NAMALWA (cell line): ENCODE results near the gene DEPDC5.

Experiments
- DNase-seq: peaks from one replicate; pipeline ENCODE4 v3.0.0-alpha.2; 2015; ENCODE audit warnings: low spot score

DEPDC5 gene

DNA sequence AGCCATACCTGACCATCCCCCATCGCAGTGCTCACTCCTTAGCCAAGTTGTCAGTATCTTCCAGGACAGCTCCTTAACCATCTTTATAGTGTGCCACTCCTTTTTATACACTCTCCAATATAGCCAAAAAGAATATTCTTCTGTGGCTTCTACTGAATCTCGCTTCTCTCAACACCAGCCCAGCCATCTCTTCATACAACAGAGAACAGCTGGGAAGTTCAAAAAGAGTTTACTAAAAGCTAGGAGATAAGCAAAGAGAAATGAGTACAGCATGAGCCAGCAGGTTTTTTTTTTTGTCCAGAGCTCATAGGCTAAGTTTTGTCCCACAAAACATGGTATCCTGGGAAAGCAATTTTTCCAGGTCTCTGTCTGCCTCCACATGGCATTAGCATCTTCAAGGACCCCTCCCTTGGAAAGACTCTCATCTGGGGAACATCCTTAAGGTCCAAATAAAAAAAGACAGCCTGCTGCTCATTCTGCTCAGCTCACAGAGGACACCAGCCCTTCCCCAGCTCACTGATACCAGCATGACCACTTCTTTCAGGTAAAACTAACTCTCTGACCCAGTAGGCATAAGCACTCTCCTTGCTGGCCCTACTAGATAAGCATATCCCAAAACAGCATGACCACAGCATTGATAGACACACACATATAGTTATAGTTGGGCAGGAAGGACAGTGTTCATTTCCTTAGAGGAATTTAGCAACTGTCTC lies 141.7 kb downstream of the DEPDC5 start:
- DNase-seq = no peak

GRCh38 chr22:31896472-31896871 lies 142.7 kb downstream of the DEPDC5 start:
- DNase-seq = no peak

DNA sequence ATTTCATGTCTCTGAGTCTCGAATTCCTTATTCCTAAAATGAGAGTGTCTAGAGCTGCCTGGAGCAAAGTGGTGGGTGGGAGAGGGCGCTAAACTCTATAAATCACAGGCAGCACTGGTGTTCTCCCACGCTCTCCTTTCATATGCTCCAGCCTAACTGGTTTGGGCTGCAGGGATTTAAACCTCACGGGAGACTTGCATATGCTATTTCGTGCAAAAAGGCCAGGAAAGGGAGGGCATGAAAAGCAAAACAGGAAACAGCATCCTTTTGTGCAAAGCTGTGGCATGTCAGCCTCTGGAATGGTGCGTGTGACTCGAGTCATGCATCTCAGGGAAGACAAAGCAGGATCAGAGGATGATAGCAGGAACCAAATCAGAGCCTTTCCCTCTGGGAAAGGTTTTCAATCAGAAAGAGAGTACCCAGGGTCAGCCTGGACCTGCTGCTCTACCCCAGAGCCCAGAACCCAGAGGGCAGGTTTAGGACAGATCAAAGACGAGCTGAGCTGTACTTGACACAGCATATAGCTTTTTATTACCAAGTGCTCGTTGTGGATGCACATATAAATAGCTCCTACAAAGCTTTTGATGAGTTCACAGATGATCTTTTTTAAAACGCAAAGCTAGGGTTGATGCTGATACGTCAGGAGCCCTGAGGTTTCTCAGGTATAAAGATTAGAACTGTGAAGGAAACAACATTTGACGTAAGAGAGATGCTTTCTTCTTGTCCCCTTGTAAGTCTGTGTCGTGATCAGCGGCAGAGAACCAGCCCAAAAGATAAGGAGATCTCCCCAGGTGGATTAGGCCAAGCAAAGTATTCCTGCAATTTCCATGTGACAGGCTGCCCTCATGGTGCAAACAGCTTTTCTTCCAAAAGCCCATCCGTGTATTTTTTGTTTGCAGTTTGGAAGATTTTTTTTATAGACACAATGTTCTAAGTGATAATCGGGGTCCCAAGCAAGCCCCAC lies 144.3 kb downstream of the DEPDC5 start:
- no peak for DNase-seq

GRCh38 chr22:31898926-31899325 lies 145.1 kb downstream of the DEPDC5 start:
- DNase-seq = no peak

GRCh38 chr22:31899669-31900068 lies 145.8 kb downstream of the DEPDC5 start:
- DNase-seq = no peak

DNA sequence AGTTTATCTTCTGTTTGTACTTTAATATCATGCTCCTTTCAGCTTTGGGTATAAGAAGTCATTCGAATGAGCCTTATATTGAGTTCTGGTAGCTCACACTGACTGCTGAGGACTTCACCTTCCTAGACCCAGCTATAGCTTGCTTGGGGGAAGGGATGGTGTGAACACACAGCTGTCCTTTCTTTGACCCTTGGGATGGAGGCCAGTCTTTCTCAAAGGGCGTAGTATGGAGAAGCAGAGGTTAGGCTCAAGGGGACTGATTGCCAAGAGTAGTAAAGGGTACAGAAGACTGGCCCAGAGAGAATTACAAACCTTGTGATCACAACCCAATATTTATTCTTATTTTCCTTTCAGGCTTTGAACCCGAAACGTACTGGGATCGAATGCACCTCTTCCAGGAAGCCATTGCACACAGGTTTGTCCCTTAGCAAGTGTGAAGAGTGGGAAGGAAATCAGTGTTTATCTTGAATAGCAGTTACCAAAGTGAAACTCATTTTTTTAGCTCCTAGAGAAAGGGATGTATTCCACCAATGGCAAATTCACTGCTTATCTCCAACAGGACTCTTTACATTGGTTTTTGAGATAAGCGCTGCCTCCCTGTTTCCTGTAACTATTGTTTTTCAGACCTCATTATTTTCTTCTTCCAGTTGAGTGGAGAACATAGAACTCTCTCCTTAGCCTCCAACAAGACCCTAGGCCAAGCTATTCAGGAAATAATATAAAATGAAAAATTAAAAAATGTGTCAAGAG lies 147.7 kb downstream of the DEPDC5 start:
- DNase-seq = no peak

- DNase-seq = no peak
Observed at GRCh38 chr22:31904651-31905050, 150.8 kb downstream of the DEPDC5 start.

GRCh38 chr22:31905356-31905755 lies 151.5 kb downstream of the DEPDC5 start:
- no peak for DNase-seq

GRCh38 chr22:31906086-31906485 lies 152.3 kb downstream of the DEPDC5 start:
- no peak for DNase-seq

DNA sequence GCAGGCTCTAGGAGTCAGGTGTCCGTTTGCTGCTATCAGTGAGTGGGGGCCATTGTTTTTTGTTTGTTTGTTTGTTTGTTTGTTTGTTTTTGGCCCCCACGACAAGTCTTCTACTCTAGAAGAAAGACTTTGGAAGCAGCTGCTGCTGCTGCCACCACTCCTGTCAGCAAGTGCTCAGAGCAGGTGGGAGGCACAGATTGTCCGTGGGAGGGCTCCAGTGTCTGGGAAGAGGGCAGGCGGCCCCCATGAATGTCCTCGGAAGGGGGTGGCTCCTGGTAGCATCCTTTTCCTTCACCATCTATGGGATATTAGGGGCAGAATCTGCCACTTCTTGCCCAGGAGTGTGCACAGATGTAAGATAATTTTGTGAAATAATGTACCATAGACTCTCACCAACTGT lies 152.8 kb downstream of the DEPDC5 start:
- no peak for DNase-seq

DNA sequence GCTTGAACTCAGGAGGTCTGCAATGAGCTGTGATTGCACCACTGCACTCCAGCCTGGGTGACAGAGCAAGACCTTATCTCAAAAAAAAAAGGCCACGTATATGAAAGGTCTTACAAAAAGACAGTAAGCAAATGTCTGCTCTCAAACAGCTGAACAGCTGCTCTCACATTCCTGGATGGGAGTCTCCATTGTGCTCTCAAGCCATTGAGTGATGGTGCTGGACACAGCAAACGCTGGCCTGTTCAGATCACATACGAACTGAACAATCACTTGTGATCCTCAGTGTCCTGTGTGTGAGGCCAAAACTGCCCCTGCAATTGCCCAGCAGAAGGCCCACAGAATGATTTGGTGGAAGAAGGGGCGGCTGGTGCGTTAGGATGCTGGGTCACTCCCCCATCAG lies 156.2 kb downstream of the DEPDC5 start:
- no peak for DNase-seq

DNA sequence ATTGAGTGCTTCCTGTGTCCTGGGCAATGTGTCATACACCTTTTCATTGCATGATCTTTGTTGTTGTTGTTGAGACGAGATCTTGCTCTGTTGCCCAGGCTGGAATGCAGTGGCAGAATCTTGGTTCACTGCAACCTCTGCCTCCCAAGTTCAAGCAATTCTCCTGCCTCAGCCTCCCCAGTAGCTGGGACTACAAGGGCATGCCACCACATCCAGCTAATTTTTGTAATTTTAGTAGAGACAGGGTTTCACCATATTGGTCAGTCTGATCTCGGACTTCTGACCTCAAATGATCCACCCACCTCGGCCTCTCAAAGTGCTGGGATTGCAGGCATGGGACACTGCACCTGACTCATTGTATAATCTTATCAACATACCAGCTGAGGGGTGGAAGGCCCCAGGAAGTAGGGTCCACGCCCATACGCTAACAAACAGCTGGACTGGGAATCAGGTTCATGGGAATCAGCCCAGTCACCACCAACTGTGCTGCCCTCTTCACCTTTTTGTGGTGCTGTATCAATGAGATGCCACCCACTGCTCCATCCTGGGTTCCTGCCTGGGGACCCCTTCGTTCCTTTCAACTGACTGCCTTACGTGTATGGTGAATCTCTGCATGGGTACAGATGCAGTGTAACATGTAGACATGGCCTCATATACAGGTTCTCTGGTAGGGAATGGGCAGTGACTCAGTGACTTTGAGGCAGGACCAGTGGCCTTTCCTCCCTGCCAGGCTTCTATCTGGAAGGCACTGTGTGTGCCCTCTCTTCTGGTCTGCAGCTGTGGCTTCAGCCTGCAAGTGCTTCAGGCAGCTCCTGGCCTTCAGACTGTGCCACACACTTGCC lies 158.0 kb downstream of the DEPDC5 start:
- no peak for DNase-seq

DNA sequence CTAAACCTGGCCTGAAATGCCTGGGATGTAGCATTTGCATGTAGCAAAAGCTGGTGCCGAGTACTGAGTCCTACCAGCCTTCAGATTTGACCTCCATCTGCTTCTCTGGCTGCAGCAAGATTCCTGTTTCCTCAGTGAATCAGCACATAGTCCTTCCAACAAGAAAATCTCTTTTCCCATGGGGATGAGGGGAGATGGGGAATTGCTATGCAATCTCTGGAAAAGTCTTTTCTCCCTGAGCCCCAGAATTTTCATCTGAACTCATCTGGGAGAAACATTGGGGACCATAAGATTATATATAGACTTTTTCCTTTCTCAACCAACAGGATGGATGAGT lies 158.6 kb downstream of the DEPDC5 start:
- no peak for DNase-seq

GRCh38 chr22:31915586-31915985 lies 161.8 kb downstream of the DEPDC5 start:
- no peak for DNase-seq

- peak; percentile 34 for DNase-seq
Observed at GRCh38 chr22:31917227-31917921, 163.6 kb downstream of the DEPDC5 start.

- no peak for DNase-seq
Observed at GRCh38 chr22:31919730-31920129, 165.9 kb downstream of the DEPDC5 start.

- no peak for DNase-seq
Observed at GRCh38 chr22:31920306-31920705, 166.5 kb downstream of the DEPDC5 start.

- no peak for DNase-seq
Observed at GRCh38 chr22:31921106-31921505, 167.3 kb downstream of the DEPDC5 start.

GRCh38 chr22:31922534-31922933 lies 168.7 kb downstream of the DEPDC5 start:
- no peak for DNase-seq

DNA sequence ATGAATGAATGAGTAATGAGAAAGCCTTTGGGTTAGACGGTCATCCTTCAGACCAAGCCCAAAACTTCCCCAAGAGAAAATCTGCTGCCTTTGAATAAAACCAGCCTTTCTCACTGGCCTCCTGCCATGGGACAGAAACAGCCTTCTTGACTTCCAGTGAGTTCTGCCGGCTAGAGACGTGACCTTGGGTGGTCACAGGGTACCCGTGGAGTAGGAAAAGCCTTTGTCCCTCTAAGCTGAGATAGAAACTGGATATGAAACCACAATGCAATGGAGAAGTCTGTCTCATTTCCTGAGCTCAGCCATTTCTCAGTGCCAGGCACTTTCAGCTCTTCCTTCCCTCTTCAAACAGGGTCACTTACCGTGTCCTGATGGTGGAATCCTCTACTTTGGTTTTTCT lies 169.3 kb downstream of the DEPDC5 start:
- no peak for DNase-seq

DNA sequence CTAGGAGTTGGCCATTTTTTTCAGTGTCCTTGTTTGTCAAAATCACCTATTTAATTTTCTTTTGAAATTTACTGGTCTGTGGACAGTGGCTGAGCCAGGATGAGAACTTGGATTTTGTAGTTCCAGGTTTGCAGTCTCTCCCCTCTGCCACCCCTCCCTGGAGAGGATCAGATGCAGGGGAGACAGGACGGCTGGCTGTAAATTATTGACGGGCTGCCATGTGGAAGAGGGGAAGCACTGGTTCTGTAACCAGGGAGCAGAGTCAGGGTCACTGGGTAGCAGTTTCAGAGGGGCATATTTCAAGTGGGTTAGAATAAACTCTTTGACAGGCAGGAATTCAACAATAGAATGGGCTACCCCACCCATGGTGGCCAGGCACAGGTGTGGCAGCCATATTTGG lies 169.9 kb downstream of the DEPDC5 start:
- no peak for DNase-seq
